ENCODE results near the gene RNF13. TPM values are rescaled to one million over a fixed set of nuclear protein-coding genes. Genes with fewer than 3 reads are reported as not detected.

The RNF13 gene
- total and polyA plus RNA-seq, 2 donors (not counting 1 experiment from before 2014, with no cell fraction given) = 38.0 to 86.5 TPM

GRCh38 chr3:149998946-149999345 lies 185.9 kb downstream of the RNF13 start:
- H3K4me1 Mint-ChIP-seq = no peaks in the 10 kb centered on the region
- Histone ChIP-seq H4K20me1 (ENCODE audit: control insufficient read depth, insufficient read depth, low read length, poor library complexity, severe bottlenecking) (no peaks in the 10 kb centered on the region), H3K27ac (ENCODE audit: low read length in 2 of 2) (no peak overlapping the region), H3K27me3 (replicated peaks in 1 of 4; ENCODE audit: control extremely low read depth in 1 of 4, control insufficient read depth in 3 of 4, insufficient read depth in 4 of 4, low read length in 3 of 4) (peaks cover 0 to 3% (median 0%) of the 10 kb centered on the region in 4 experiments), H3K4me1 (ENCODE audit: control insufficient read depth in 2 of 2, insufficient read depth in 2 of 2, low read length in 2 of 2) (no peaks in the 10 kb centered on the region), H3K9ac (ENCODE audit: low read length) (no peak overlapping the region), H3K79me2 (ENCODE audit: control insufficient read depth, insufficient read depth, low read length) (no peaks in the 10 kb centered on the region), H3K36me3 (replicated peaks in 1 of 2; ENCODE audit: control extremely low read depth in 1 of 2, control insufficient read depth in 1 of 2, extremely low read depth in 1 of 2, insufficient read depth in 2 of 2, low read length in 1 of 2) (no peaks in the 10 kb centered on the region), H3K4me2 (replicated peaks; ENCODE audit: low read depth, low read length, poor library complexity, severe bottlenecking) (no peak overlapping the region), H3K9me3 (ENCODE audit: control extremely low read depth in 1 of 3, control insufficient read depth in 2 of 3, insufficient read depth in 1 of 3, low read length in 2 of 3) (peaks cover 4 to 9% (median 9%) of the 10 kb centered on the region in 3 donors), H3K4me3 (ENCODE audit: control extremely low read depth in 1 of 5, extremely low read depth in 1 of 5, insufficient read depth in 1 of 5, low read depth in 2 of 5, low read length in 4 of 5) (no peak overlapping the region), H2AFZ (ENCODE audit: insufficient read depth, low read depth, low read length, poor library complexity, severe bottlenecking) (no peak overlapping the region)
- ChIA-PET CTCF (no interaction called here), POLR2A (no interaction called here)
- no peak for TF ChIP-seq EZH2 (IDR thresholded peaks at IDR 0.05; ENCODE audit: borderline replicate concordance, insufficient read depth, low read depth, low read length, poor library complexity, severe bottlenecking)
- no peak for TF ChIP-seq CTCF (IDR thresholded peaks at IDR 0.05)
- DNase-seq = no peak
- WGBS (ENCODE audit: insufficient coverage) = no CpG with 5 or more reads among the region's 1 CpG
- peaks cover 5% of the 10 kb centered on the region for H3K9me3 Mint-ChIP-seq (ENCODE audit: insufficient read depth)
- intact Hi-C loops (cut with micrococcal nuclease) = no loop called here
- H3K4me3 Mint-ChIP-seq = no peak overlapping the region
- no peak for ATAC-seq (ENCODE audit: low read depth)
- no peak overlapping the region for H3K27ac Mint-ChIP-seq
- H3K27me3 Mint-ChIP-seq = peaks cover 25% of the 10 kb centered on the region

GRCh38 chr3:149999421-149999820 lies 186.4 kb downstream of the RNF13 start:
- 93% methylated on average over 3 of the region's 4 CpGs for WGBS (ENCODE audit: insufficient coverage)

More at GRCh38 chr3:149999421-149999820, 186.4 kb downstream of the RNF13 start:
- Mint-ChIP-seq H3K27ac (no peak overlapping the region), H3K9me3 (ENCODE audit: insufficient read depth) (peaks cover 5% of the 10 kb centered on the region), H3K27me3 (peaks cover 26% of the 10 kb centered on the region), H3K4me3 (no peak overlapping the region), H3K4me1 (no peaks in the 10 kb centered on the region)
- intact Hi-C loops (cut with micrococcal nuclease) = no loop called here
- no peak overlapping the region for H3K9ac ChIP-seq (ENCODE audit: low read length)
- H2AFZ ChIP-seq (ENCODE audit: insufficient read depth, low read depth, low read length, poor library complexity, severe bottlenecking) = no peak overlapping the region
- no peaks in the 10 kb centered on the region for H3K4me1 ChIP-seq (ENCODE audit: control insufficient read depth in 2 of 2, insufficient read depth in 2 of 2, low read length in 2 of 2)
- DNase-seq (no peak), ATAC-seq (ENCODE audit: low read depth) (no peak)
- H4K20me1 ChIP-seq (ENCODE audit: control insufficient read depth, insufficient read depth, low read length, poor library complexity, severe bottlenecking) = no peaks in the 10 kb centered on the region
- peaks cover 0 to 3% (median 0%) of the 10 kb centered on the region in 4 experiments for H3K27me3 ChIP-seq (replicated peaks in 1 of 4; ENCODE audit: control extremely low read depth in 1 of 4, control insufficient read depth in 3 of 4, insufficient read depth in 4 of 4, low read length in 3 of 4)
- no peak overlapping the region for H3K4me3 ChIP-seq (ENCODE audit: control extremely low read depth in 1 of 5, extremely low read depth in 1 of 5, insufficient read depth in 1 of 5, low read depth in 2 of 5, low read length in 4 of 5)
- no peaks in the 10 kb centered on the region for H3K36me3 ChIP-seq (replicated peaks in 1 of 2; ENCODE audit: control extremely low read depth in 1 of 2, control insufficient read depth in 1 of 2, extremely low read depth in 1 of 2, insufficient read depth in 2 of 2, low read length in 1 of 2)
- no peaks in the 10 kb centered on the region for H3K79me2 ChIP-seq (ENCODE audit: control insufficient read depth, insufficient read depth, low read length)
- H3K27ac ChIP-seq (ENCODE audit: low read length in 2 of 2) = no peak overlapping the region
- ChIA-PET CTCF (no interaction called here), POLR2A (no interaction called here)
- TF ChIP-seq CTCF (IDR thresholded peaks at IDR 0.05) (no peak), EZH2 (IDR thresholded peaks at IDR 0.05; ENCODE audit: borderline replicate concordance, insufficient read depth, low read depth, low read length, poor library complexity, severe bottlenecking) (no peak)
- H3K4me2 ChIP-seq (replicated peaks; ENCODE audit: low read depth, low read length, poor library complexity, severe bottlenecking) = no peak overlapping the region
- peaks cover 4 to 8% (median 6%) of the 10 kb centered on the region in 3 donors for H3K9me3 ChIP-seq (ENCODE audit: control extremely low read depth in 1 of 3, control insufficient read depth in 2 of 3, insufficient read depth in 1 of 3, low read length in 2 of 3)
